ENCODE measurements around the gene FBXW7. TPM values are rescaled to one million over a fixed set of nuclear protein-coding genes. Genes with fewer than 3 reads are reported as not detected.

Gene FBXW7, protein sequence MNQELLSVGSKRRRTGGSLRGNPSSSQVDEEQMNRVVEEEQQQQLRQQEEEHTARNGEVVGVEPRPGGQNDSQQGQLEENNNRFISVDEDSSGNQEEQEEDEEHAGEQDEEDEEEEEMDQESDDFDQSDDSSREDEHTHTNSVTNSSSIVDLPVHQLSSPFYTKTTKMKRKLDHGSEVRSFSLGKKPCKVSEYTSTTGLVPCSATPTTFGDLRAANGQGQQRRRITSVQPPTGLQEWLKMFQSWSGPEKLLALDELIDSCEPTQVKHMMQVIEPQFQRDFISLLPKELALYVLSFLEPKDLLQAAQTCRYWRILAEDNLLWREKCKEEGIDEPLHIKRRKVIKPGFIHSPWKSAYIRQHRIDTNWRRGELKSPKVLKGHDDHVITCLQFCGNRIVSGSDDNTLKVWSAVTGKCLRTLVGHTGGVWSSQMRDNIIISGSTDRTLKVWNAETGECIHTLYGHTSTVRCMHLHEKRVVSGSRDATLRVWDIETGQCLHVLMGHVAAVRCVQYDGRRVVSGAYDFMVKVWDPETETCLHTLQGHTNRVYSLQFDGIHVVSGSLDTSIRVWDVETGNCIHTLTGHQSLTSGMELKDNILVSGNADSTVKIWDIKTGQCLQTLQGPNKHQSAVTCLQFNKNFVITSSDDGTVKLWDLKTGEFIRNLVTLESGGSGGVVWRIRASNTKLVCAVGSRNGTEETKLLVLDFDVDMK
- 10 to 100 TPM in 1 of 3 donors, 1 to 10 TPM in 2; 5.2 to 10.7 (median 7.1) TPM for polyA plus RNA-seq

DNA sequence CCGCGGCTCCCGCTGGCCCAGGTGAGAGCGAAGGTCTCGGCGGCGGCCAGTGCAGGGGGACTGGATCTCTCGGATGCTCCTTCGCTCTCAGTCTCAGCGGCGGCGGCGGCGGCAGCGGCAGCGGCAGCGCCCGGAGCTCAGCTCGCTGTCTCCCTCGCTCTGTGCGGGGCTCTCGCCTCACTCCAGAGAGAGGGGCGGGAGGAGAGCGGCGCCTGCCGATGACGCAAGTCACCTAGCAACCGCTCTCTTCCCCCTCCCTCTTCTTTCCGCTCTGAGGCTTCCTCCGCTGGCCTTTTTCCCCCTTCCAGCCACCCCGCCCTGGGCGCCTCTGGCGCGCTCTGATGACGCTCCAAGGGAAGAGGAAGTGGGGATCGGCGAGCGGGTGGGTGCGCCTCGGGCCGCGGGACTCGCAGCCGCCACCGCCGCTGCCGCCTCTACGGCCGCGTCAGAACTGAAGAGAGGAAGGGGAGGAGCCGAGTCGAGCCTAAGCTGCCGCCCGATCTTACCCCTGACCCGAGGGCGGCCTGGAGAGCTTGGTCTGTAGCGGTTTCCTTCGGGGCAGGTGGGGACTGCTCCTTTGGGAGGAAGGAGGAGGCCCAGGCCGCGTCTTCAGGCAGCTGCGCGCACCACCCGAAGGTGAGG lies at the start of gene FBXW7:
Gene FBXW7, minus strand, starts transcription at position 190 of the 642 bp plus-strand sequence. CDS start 124,289 bp downstream, outside the sequence.
- WGBS, 3 donors, result 0% methylated on average over 51 to 63 of the region's 63 CpGs

DNA sequence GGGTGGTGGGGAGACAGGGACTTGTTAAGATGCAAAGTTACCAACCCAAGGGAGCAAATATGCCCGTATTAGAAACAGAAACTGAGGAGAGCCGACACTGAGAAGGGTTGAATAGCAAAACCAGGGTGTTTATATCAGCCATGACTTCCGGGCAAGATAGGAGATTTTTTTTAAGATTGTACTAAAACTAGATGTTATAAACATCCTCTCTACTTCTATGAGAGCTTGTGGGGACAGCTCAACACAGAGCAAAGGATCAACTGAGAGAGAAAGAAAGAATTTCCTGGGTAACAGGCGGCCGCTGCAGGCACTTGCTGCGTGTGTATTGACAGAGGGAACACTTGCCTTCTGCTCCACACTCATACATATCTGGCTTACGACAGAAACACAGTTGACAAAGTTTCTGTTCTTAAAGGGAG lies 49.1 kb upstream of the FBXW7 start:
- 60 to 81% (median 71%) methylated on average over 7 of the region's 7 CpGs for WGBS, 3 donors
- no peak overlapping the region for H3K27ac ChIP-seq (ENCODE audit: low read depth, low read length)

More for the DNA sequence above, at the start of gene FBXW7:
- peak within 1 kb of the TSS; percentile 73 for H3K27ac ChIP-seq (ENCODE audit: low read depth, low read length)

DNA sequence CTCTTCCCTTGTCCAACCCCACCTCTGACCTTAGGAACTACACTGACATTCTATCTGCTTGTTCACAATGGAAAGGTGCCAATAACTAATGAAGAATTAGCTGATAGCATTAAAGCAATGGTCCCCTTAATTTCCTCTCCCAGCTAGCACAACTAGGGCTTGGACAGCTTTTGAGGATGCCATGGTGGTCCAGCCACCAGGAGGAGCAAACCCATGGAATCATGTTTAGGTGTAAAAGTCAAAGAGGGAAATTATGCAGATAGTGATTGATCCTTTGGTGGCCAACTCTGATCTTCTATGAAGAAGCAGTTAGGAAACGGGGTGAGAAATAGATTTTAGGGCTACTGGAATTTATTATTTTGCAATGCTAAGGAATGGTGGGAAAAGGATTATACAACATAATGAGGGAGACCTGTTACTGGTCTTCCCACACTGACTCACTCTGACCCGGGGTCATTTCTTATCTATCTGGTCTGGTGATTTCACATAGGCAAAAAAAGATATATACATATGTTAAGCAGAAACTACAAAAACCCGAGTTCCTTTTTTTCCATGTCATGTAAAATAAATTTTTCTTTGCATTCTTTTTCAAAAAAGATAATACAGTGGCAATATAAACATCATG lies 45.8 kb upstream of the FBXW7 start:
- 75 to 81% (median 77%) methylated on average over 3 of the region's 3 CpGs for WGBS, 3 donors
- H3K27ac ChIP-seq (ENCODE audit: low read depth, low read length), result no peak overlapping the region

DNA sequence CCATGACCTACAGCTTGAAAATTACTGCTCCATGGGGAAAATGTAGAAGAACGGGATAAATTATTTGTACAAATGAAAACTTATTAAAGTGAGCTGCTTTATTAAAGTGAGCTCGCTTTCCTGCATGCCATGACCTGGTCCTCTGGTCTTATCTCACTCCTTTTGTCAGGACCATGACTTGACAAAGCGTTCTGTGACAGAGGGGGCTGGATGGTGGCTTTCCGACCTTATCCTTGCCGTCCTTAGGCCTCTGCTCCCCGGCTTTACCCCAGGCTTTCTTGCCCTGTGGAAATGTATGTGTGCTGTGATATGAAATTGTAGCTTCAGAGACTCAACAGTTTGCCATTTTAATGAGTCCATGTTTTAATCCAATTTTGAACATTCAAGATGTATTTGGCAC lies 44.0 kb upstream of the FBXW7 start:
- 86 to 90% (median 89%) methylated on average over 6 of the region's 6 CpGs for WGBS, 3 donors
- H3K27ac ChIP-seq (ENCODE audit: low read depth, low read length), result no peak overlapping the region

DNA sequence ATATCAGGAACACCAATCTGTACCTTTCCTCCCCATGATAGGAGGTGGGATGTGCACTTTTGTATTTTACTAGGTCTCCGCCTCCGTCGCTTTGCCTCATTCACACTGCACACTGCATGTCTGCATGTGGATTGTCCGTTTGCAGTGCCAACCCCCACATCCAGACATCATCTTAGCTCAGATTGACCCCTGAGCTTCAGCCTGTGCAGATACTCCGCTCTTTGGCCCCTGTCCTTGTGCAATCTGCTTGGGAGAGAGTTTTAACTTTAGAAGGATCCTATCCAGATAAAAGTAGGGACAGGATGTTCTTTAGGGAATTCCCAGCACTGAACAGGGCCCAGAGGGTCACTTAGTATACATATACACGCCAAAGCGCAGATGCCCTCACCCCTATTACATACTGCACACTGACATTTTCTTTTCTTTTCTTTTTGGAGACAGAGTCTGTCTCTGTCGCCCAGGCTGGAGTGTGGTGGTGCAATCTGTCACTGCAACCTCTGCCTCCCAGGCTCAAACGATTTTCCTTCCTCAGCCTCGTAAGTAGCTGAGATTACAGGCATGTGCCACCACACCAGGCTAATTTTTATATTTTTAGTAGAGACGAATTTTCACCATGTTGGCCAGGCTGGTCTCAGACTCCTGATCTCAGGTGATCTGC lies 43.3 kb upstream of the FBXW7 start:
- no peak overlapping the region for H3K27ac ChIP-seq (ENCODE audit: low read depth, low read length)
- 71 to 76% (median 75%) methylated on average over 11 of the region's 11 CpGs for WGBS, 3 donors

DNA sequence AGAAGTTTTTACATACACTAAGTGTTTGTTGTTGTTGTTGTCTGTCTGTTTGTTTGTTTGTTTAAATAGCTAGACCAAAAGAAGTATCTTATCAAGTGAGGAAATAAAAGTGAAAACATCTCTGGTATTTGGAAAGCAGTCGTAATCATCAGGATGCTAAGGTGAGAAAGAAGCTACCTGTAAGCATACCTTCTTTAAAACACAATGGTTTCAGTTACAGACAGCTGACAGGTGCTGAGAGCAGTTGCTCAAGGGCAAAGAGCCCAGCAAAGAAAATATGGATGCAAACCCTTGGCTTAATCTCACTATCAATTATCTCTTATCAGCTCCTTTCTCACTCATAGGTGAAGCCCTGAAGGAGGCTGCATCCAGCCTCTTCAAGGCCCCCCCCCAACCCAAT lies 42.8 kb upstream of the FBXW7 start:
- 36 to 84% (median 61%) methylated on average over 1 of the region's 1 CpG for WGBS, 3 donors
- H3K27ac ChIP-seq (ENCODE audit: low read depth, low read length), result no peak overlapping the region

DNA sequence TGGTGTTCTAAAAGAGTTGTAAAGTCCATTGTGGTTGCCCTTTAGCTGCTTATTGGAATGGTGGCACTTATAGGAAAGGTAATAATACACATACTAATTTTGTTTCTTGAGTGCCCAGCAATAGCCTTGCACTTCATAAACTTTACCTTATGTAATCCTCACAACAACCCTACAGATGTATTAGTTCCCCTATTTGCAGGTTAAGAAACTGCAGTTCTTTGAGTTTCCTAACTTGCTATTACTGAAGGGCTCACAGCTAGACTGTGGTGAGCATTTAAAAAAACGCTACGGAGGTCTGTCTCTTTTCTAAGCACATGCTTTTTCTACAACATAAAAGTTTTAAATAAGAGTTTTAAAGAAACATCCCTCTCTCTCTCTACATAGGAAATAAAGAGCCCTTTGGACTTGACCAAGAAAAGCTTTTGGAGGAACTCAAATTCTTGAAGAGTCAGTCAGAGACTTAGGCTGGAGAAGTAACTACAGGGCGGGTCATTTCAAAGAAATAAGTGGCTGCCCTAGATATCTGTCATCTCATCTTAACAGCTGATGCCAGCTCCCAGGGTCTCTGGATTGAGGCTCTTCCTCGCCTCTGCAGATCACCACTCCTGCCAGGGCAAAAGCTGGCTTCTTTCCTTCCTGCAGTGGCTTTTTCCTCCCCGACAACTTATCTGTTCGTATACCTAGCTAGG lies 42.0 kb upstream of the FBXW7 start:
- 52 to 59% (median 53%) methylated on average over 6 of the region's 6 CpGs for WGBS, 3 donors

DNA sequence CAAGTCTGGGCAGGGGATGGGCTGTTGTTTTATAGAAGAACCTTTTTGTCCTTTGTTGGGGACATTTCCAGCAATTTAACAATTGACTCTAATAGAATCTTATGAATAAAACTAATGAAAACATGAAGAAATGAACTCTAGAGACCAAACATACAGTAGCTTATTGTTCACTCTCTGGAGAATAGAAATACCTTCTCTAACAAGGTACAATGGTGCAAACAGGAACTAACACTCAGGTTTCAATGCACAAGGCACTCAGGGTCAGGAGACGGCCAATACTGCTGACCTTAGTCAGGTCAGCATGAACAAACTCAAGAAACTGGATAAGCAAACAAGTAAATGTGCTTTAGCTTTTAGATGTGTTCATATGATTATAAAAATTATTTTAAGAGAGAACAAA lies 39.6 kb upstream of the FBXW7 start:
- H3K27ac ChIP-seq (ENCODE audit: low read depth, low read length), result no peak overlapping the region
- WGBS, 3 donors, result 42 to 78% (median 67%) methylated on average over 1 of the region's 1 CpG

More for the DNA sequence above, 42.0 kb upstream of the FBXW7 start:
- H3K27ac ChIP-seq (ENCODE audit: low read depth, low read length), result no peak overlapping the region

DNA sequence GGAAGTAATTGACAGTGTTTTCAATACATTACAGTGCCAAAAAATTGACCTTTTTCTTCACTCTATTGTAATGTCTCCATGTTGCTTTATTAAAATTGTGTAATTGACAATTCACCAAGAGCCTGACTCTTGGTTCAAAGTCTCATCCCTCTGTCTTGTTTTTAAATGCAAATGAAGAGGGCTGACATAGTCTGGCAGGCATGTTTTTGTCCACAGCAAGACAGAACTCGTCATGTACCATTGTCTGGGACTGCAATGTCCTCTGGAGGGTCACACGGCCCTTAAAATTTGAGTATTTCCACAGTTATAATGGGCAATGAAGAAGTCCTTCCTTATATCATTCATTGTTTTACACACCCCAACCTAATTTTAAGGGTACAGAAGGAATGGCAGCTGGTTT lies 38.0 kb upstream of the FBXW7 start:
- no peak overlapping the region for H3K27ac ChIP-seq (ENCODE audit: low read depth, low read length)
- WGBS, 3 donors, result 89 to 92% (median 91%) methylated on average over 2 of the region's 2 CpGs

DNA sequence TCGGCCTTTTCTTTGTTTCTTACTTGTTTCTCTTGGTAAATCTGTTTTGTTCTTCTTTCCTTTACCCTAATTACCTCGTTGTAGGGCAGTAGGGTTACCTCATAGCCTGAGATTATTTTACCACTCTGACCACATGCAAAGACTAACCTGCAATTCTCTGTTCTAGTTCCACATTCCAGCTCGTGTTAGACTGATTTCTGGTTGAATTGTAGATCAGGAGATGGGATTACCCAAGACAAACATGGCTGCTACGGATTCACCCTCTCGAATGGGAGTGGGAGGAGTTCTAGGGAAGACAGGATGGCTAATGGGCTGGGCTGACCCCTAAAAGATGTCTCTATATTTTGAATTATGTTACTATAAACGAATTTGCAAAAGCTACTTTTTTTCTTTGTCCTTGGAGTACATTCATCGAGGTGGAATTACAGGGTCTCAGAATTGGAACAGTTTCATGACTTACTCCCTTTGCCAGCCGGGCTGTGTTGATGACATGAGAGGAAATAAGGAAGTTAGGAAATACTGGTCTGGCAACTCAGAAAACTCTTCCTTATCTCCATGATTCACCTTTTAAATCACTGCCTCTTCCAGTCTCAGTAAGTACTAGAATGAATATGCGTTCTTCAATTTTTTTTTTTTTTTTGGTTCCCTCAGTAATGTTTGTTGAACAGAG lies 36.7 kb upstream of the FBXW7 start:
- WGBS, 3 donors, result 53 to 65% (median 63%) methylated on average over 9 of the region's 9 CpGs
- H3K27ac ChIP-seq (ENCODE audit: low read depth, low read length), result no peak overlapping the region

DNA sequence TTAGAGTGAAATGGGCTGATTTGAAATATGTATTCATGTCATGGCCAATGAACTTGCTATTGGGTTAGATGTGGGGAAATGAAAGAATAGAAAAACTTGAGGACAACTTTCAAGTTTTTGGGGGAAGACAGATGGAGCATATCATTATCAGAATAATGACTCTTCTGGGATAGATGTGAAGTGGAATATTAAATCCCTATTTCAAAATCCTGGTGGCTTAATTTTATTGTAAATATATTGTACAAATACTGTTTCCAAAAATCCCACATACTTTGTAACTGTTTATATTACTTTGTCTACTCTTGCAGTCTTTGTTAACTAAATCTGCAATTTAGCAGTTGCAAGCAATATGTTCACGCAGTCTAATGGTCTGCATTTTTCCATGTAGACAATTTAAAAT lies 35.9 kb upstream of the FBXW7 start:
- 94 to 98% (median 94%) methylated on average over 1 of the region's 1 CpG for WGBS, 3 donors
- no peak overlapping the region for H3K27ac ChIP-seq (ENCODE audit: low read depth, low read length)

DNA sequence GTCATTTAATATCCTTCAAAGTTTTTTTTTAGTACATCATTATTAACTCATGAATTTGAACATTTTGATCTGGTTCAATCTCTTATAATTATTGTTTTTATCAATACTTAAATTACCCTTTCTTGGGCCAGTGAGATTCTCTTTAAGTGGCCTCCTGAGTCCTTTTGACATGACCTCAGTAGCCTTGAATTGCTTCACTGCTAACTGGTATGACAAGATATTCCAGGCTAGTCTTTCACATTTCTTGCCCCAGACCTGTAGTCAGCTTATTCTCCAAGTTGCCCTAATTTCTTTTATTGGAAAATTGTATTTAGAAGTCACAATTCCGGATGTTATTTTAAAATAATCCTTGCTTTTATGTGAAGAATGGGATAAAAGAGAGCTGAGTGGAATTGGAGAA lies 35.4 kb upstream of the FBXW7 start:
- 60 to 88% (median 88%) methylated on average over 1 of the region's 1 CpG for WGBS, 3 donors

DNA sequence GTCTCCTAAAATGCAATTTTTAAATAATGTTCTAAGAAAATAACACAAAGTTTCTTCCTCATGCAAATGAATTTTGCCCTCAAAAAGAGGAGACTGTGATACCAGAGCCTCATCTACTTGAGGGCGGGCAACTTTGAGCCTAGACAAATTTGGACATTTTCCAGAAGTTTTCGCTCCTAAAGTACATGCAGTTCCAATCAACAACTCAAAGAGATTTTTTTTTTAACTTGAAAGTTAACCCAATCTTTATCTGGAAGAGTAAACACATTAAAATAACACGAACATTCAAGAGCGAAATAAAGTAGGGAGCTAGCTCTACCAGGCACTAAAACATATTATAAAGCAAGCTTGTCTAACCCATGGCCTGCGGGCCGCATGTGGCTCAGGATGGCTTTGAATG lies 29.4 kb upstream of the FBXW7 start:
- no peak overlapping the region for H3K27ac ChIP-seq (ENCODE audit: low read depth, low read length)
- WGBS, 3 donors, result 46 to 83% (median 80%) methylated on average over 6 of the region's 6 CpGs

More for the DNA sequence above, 35.4 kb upstream of the FBXW7 start:
- no peak overlapping the region for H3K27ac ChIP-seq (ENCODE audit: low read depth, low read length)

DNA sequence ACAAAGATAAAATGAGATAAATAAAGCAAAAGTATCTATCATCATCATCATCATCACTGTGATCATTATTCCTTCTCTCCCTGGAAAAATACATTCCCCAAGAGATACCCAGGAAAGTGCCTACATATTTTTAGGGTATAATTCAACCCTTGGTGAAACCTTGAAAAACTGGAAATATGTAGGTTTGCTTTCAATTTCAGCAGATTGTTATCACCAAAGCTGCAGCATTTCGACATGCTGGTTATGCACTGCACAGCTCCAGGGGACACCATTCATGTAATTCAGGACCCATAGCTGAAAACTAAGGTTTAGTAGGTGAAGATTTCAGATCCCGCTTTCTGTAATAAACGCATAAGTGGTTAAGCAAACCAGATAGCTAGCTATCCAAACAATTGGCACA lies 28.4 kb upstream of the FBXW7 start:
- WGBS, 3 donors, result 77 to 92% (median 90%) methylated on average over 3 of the region's 3 CpGs
- H3K27ac ChIP-seq (ENCODE audit: low read depth, low read length), result no peak overlapping the region

DNA sequence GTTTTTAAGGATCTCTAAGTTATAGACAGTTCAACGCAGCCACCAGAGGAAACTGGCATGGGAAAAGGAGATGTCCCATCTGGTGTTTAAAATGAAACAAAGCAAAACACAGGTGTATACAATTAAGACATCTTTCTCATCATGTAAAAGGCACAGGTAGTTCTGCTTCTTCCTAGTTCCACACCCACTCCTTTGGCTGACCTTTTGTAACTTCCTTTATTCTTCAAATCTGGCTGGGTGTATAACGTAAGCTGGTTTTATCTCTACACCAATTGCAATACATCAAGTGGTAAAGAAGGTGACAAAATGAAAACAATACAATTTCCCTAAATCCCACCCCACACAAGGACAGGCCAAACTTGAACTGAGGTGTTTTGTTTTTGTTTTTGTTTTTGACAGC lies 27.3 kb upstream of the FBXW7 start:
- no peak overlapping the region for H3K27ac ChIP-seq (ENCODE audit: low read depth, low read length)
- whole genome bisulfite sequencing, 3 donors, result 60 to 70% (median 61%) methylated on average over 2 of the region's 2 CpGs

DNA sequence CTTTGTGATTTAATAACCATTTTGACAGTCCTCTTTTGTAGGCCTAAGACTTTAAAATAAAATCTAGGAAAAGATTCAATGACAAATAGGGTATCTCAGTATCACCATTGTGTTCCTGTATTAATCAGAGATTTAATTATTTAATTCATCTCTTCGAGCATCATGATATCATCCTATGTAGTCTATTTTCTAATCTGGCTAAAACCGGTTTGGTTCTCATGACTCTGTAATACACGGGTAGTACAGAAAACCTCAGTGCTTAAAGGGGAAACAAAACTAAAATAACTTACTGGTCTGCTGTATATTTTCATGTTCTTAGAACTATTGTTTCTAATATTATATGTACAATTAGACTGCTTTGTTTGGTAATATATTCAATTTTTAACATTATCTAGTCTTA lies 23.7 kb upstream of the FBXW7 start:
- no peak overlapping the region for H3K27ac ChIP-seq (ENCODE audit: low read depth, low read length)
- WGBS, 3 donors, result 67 to 89% (median 73%) methylated on average over 3 of the region's 3 CpGs

DNA sequence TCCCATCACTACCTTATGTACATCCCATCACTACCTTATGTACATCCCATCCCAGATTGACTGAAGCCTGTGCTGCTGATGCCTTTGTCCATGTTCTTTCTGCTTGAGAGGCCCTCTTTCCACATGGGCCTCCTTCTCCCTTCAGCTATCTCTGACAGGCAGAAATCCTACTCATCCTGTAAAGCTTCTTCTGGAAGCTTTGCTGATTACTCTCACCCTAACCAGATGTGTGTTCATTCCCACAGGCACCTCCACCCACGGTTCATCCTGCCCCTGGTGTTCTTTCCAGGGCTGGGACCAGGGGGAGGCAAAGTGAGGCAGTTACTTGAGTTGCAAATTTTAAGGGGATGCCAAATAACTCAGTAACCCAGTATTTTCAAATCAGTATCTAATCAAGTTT lies 22.5 kb upstream of the FBXW7 start:
- no peak overlapping the region for H3K27ac ChIP-seq (ENCODE audit: low read depth, low read length)
- WGBS, 3 donors, result 68 to 79% (median 73%) methylated on average over 1 of the region's 1 CpG
